Right ventricle myocardium superior (tissue), 1 donor: ENCODE data around the gene CALML5. TPM values are rescaled to one million over a fixed set of nuclear protein-coding genes. Genes with fewer than 3 reads are reported as not detected.

Source experiments
- ATAC-seq: fragments of 200-7000 bp; cut with Tn5 transposase; one replicate; pipeline ENCODE4 v1.9.1; 2020; ENCODE audit warnings: mild to moderate bottlenecking; ENCODE audit not compliant: poor library complexity
- DNase-seq: peaks from one replicate; pipeline ENCODE4 v3.0.0-alpha.2; 2020
- intact Hi-C: fragments of 100-400 bp; cut with DNase I; formaldehyde crosslinking; loops from one replicate; pipeline ENCODE4 v1.11.2; 2022
- long read RNA-seq: library from polyadenylated mRNA; unstranded; transcript quantifications from one replicate; pipeline ENCODE4 v2.0.0, GENCODE V29; 2021
- total RNA-seq: library from RNA; stranded (reverse); fragmentation: NEBNext Ultra II Directional; extraction: Animal tissue kit (Norgen Biotek cat#: 25700); gene quantifications from one replicate; pipeline ENCODE4 v1.2.1, GENCODE V29; 2021
- donor health status: DM: no; HTN: yes; CAD: no; lungs with severe emphysema.

The CALML5 gene, protein sequence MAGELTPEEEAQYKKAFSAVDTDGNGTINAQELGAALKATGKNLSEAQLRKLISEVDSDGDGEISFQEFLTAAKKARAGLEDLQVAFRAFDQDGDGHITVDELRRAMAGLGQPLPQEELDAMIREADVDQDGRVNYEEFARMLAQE
- total RNA-seq: not detected
- long read RNA-seq: 0 reads

DNA sequence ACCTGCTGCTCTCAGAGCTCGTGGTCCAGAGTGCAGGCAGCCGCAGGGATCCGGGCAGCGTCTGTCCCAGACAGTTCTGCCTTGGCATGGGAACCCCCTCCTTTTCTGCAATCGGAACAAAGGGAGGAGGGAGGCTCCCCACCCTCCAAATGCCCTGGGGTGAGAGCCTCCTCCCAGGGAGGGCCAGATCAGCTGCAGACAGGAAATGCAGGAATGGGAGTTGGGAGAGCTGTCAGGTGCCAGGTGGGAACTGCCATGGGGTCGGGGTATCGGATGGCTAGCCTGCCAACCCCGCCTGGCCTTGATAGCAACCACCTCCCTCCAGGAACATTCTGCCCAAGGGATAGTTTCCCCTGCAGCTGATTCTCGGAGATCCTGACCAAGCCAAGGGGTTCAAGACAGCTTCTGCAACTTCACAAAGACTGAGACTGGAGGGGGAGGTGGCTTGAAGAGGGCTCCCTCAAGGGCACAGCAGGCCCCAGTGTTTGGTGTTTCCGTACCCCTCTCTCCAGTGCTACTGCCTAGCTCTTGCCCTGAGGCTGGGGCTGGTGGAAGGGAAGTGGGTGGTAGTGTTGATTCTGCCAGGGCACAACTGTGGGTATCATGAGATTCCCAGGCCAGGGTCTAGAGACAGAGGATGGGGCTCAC lies at the start of gene CALML5:
CALML5 (minus strand) TSS at position 78 of the 648 bp plus-strand sequence. CDS start 132 bp downstream, outside the sequence.
- no peak for ATAC-seq
- no peak for DNase-seq
- intact Hi-C loops: no loop called here

DNA sequence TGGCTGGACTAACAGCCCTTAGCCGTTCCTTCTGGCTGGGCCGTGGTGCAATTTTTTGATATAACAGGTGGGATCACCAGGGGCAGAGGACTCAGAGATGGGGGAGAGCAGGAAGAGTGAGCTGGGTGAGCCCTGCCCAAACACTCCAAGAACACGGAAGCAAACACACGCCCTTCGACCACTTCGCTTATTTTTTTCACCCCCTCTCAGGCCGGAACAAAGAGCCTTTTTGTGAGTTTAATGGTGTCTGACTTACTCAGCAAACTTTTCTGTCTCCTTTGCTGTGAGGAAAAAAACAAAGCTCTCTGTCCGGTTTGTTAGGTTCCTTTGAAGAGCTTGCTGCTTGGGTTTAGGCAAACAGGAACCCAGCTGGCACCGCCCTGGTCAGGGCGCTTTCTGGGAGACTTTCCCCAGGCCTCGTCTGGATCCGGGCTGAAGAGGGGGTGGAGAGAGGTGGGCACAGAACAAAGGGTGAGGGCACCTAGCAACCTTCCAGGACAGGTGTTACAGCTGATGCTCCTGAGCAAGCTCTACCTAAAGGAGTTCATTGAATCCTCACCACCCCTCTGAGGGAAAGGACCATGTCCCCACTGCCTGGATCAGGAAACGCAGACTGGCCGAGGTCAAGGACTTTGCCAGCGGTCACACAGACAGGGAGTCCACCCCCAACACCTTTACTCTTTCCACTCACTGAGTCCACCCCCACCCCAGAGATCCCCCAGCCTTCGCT lies 48.7 kb upstream of the CALML5 start:
- intact Hi-C loops: no loop called here
- DNase-seq: peak; percentile 51

DNA sequence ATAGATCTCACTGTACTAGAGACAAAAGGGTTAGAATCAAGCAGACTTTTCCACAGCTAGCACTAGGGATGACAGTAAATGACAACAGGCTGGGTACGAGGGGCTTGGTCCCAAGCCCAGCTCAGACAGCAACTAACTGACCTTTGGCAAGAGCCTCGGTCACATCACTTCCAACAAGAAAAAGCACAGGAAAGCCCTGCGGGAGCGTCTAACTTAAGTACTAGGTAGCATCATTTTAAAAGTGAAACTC lies 48.2 kb upstream of the CALML5 start:
- DNase-seq (no peak), ATAC-seq (no peak)
- intact Hi-C loops: no loop called here

More for the DNA sequence above, 48.7 kb upstream of the CALML5 start:
- ATAC-seq: peak; percentile 17

DNA sequence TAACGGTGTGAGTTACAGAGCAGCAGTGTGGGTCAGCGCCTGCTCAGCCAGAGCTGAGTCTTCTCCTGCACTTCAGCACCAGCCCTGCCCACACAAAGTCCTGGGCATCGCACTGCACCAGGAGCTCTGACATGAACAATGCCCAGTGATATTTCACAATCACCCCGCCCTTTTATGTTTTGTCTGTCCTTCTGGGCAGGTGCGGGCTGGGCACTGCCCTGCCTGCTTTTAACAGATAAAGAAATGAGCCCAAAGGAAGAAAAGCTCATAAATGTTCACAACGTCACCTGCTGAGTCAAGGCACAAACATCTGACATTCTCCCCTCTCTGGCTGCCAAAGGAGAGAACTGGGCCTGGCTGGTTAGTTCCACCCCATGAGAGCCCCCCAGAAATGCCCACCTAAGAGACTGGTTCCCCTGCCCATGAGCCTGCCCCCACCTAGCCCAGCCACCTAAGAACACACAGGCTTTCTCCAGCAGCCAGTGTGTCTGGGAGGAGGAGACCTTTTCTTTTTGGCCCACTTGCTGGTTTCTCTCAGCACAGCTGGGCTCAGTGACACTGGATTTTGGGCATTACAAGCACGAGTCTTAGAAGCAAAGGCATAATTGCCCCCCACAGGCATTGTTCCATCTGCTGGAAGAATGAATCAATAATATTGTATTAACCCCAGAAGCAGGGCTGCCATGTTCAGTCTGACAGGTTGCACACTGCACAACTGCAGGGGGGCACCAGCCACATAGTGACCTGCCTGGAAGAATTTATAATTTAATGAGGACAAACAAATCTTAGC lies 47.7 kb upstream of the CALML5 start:
- ATAC-seq (no peak), DNase-seq (peak; percentile 24)
- intact Hi-C loops: no loop called here

DNA sequence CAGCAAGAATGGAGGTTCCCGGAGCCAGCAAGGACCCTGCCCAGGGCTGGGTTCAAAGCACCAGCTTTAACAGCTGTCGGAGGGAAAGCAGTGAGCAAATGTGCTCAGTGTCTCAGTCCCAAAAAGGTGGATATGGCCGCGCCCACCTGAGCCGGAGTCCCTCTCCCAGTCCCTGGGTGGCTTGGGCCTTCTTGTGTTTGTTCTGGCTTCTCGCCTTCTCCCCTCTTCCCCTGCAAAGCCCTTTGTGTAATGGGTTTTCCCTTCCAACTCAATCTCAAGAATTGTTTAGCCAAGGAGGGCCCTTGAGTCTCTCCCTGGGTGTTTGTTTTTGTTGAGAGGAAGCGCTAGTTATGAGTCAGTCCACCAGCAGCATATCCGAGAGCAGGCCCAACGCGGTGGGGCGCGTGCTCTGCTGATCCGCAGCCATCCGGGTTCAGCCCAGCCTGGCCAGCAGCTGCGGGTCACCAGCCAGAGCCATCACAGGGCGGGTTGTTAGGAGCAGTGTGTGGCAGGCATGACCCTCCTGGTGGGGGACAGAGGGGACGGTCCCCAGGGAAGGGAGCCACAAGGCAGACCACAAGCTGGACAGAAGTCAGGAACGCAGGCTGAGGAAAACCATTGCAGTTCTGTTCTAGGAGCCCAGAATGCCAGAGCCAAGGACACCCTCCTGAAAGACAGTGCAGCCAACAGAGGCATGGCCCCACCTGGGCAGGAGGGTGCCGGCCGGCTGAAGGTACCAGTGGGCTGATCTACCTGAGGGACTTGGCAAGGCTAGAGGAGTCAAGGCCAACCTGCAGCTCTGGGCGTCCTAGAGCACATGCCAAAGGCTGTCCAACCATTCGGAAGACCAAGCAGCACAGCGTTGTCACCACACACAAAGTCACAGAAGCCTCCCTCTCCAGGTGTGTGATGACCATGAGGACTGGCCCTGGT lies 46.7 kb upstream of the CALML5 start:
- ATAC-seq (peak; percentile 78), DNase-seq (peak; percentile 74)
- intact Hi-C loops: no loop called here

DNA sequence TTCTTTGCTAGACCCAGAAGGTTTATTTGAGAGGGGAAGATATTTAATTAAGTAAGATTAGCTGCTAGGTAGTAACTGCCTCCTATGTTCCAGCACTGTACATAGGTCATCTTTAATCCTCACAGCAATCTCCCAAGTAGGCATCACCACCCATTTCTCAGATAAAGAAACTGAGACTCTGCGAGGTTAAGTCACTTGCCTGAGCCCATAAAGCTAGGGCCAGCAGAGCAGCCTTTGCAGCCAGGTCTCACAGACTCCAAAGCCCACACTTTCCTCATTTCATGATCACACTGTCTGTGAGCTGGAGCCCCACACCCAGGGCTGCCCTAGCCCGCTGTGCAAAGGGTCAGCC lies 46.0 kb upstream of the CALML5 start:
- no peak for ATAC-seq
- no peak for DNase-seq
- intact Hi-C loops: no loop called here

DNA sequence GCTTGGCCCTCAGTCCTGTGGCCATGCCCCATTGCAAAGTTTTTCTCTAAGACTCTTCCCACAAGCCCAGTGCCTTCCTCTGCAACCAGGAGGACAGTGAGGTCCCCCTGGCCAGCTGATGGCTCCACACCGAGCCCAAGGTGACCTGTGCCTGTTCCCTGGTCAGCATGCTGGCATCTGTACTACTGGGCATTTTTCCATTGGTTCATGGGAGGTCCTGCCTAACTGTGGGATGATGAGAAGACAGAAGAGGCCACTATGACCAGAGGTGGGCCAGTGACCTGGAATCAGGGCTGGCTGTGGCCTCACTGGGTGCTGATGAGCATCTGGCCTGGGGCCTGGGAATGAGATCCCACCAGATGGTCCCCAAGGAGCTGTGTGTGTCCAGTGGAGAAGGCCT lies 45.6 kb upstream of the CALML5 start:
- DNase-seq (peak; percentile 30), ATAC-seq (no peak)
- intact Hi-C loops: no loop called here

DNA sequence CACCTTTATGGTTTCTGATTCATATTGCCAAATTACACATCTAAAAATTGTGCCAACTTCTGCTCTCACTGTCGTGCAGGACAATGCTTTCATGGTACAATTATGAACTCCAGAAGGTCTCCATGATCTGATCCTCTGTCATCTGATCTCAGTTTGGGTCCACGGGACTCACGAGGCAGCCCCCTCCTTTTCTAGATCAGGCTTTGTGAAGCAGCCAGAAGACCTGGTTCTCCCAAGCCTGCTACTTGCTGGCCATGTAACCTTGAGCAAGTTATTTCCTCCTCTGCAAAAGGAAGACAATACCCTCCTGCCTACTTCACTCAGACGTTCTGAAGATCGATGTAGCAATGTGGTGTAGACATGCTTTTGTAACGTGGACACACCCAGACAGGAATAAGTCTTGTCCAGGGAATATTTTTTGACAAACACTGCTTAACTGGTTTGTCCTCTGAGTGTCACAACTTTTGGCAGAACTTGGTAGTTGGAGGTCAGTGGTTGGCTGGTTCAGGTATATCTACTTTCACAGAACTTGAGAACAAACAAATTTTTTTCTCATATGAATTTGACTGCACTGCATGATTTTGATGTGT lies 44.9 kb upstream of the CALML5 start:
- intact Hi-C loops: no loop called here

DNA sequence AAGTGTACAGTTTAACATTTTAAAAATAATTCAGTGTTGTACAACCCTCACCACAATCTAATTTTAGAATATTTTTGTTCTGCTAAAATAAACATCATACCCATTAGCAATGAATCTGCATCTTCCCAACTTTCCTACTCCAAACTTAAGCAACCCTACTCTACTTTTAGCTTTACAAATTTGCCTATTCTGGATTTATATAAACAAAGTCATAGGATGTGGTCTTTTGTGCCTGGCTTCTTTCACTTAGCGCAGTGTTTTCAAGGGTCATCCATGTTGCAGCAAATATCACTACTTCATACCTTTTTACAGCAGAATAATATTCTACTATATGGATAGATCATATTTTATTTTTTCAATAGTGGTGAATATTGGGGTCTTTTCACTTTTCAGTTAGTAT lies 44.3 kb upstream of the CALML5 start:
- DNase-seq (no peak), ATAC-seq (no peak)
- intact Hi-C loops: no loop called here

More for the DNA sequence above, 44.9 kb upstream of the CALML5 start:
- ATAC-seq: no peak
- DNase-seq: no peak

DNA sequence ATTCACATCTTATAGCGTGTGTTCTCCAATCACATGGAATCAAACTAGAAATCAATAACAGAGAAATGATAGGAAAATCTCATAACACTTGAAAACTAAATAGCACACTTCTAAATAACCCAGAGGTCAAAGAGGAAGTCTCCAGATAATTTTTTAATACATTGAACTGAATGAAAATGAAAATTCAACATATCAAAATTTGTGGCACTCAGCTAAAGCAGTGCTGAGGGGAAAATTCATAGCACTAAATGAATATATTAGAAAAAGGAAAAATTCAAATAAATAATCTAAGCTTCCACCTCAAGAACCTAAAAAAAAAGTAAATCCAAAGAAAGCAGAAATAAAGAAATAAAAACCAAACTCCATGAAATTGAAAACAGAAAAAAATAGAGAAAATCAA lies 42.7 kb upstream of the CALML5 start:
- no peak for ATAC-seq
- DNase-seq: no peak
- intact Hi-C loops: no loop called here

DNA sequence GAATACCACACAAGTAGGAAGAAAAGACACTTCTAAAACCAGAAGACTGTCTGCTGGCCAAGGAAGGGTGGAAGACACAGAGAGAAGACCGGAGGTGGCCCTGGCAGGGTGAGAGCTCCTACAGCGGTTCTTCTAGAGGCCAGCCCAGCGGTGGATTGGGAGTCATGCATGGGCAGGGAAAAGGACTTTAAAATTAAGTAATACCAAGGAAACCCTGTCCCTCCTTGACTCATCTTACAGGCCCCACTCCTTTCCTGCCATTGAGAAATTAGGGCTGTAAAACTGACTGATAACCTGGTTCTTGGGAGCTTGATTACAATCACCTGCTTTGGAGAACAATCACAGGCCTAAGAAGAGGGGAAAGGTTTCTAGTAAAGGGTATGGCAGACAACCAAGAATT lies 41.5 kb upstream of the CALML5 start:
- DNase-seq: no peak
- no peak for ATAC-seq
- intact Hi-C loops: no loop called here

DNA sequence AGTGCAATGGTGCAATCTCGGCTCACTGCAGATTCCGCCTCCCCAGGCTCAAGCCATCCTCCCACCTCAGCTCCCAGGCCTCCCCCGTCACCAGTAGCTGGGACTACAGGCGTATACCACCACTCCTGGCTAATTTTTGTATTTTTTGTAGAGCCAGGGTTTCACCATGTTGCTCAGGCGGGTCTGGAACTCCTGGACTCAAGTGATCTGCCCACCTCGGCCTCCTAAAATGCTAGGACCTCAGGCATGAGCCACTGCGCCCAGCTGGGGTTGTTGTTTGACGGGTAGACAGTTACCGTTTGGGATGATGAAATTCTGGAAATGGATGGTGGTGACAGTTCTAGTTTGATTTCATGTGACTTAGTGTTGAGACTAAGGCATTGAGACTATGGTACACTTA lies 40.7 kb upstream of the CALML5 start:
- intact Hi-C loops: no loop called here
- DNase-seq (no peak), ATAC-seq (no peak)

DNA sequence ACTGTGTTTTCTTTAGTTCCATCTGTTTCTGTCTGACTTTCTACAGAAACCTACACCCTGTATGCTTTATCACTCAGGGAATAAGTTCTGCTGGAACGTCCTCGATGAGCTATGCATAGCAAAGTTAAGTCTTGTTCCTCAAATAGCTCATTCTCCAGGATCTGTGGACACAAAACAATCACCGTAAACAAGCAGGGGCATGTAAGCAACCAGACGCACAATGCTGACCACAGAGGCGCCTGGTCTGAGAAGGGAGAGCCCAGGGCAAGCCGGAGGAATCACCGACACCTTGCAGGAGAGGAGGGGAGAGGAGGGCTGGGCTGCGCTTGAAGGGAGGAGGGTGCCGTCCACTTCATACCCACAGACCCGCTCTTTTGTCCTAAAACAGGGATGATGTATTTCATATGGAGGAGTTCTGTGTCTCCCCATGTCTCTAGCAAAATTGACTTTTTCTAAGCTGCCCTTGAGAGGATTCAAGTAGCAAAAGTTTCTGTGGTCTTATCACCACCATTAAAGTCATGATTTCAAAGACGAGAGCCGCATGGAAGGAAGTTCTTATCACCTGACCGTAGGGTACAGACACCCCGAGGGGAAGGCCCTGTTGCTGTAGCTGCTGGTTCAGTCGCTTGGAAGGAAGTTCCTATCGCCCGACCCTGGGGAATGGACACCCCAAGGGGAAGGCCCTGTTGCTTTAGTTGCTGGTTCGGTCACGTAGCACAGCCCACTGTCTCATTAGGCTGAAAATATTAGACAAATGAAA lies 39.7 kb upstream of the CALML5 start:
- no peak for ATAC-seq
- no peak for DNase-seq
- intact Hi-C loops: no loop called here

DNA sequence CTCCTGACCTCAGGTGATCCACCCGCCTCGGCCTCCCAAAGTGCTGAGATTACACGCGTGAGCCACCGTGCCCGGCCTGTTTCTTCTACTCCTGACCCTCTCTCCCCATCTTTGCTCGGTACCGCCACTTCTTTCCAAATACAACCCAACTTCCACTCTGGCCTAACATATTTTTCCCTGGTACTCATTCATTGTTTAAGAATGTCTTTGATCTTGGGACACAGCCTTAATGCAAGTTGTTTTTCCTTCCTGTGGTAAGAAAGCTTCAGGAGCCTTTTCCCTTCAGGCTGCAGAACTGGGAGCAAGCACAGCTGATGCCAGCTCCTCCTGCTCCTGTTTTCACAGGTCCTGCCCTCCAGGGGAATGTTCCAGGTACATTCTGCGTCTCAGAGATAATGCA lies 39.1 kb upstream of the CALML5 start:
- DNase-seq (no peak), ATAC-seq (no peak)
- intact Hi-C loops: no loop called here

DNA sequence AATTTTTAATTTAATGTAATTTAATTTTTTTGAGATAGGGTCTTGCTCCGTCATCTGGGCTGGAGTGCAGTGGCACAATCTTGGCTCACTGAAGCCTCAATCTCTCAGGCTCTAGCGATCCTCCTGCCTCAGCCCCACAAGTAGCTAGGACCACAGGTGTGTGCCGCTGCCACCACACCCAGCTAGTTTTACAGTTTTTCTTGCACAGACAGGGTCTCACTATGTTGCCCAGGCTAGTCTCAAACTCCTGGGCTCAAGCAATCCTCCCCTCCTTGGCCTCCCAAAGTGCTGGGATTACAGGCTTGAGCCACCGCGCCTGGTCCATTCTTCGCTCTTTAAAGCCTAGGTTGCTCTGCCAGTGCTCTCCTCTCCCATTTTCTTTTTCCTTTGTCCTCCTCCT lies 38.3 kb upstream of the CALML5 start:
- DNase-seq (no peak), ATAC-seq (no peak)
- intact Hi-C loops: no loop called here

DNA sequence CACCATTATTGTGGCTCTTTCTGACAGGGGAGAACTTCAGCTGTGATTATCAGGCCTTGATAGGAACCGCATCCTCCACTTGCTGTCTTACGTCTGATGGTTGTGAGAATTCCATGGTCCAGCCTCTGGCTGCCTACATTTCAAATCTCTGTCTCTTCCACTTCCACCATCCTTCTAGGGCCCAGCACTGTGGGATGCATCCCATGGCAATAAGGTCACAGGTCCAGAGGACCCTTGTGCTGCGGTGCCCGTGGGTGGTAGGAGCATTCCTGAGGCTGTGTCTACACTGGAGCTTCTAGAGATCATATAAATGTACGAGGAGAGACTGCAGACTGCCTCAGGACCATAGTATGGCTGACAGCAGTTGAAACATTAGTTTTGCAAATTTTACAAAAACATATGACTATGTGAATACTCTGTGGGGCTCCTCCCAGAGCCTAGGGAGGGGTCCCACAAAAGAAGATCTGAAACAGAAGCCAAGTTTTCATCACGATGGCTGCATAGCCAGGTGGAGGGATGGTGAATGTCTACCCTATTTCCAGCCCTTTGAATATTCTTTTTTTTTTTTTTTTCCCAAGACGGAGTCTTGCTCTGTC lies 37.2 kb upstream of the CALML5 start:
- no peak for DNase-seq
- ATAC-seq: no peak
- intact Hi-C loops: no loop called here
